CD4-positive, alpha-beta T cell (primary cell): ENCODE data around the gene PIK3IP1. TPM values are rescaled to one million over a fixed set of nuclear protein-coding genes. Genes with fewer than 3 reads are reported as not detected.

ENCODE experiments used
- ATAC-seq: fragments of 200-7000 bp; cut with Tn5 transposase; one replicate; pipeline ENCODE4 v1.10.0; 2022; ENCODE audit warnings: mild to moderate bottlenecking; ENCODE audit not compliant: poor library complexity
- CTCF ChIA-PET: fragments of 350-600 bp; sonication (Branson Sonifier 250); formaldehyde crosslinking; loops from one replicate; lab custom pipeline; 2021; ENCODE audit warnings: antibody characterized with exemption, inconsistent platforms; lab: Charles Lee
- POLR2A ChIA-PET: fragments of 350-600 bp; sonication (Branson Sonifier 250); formaldehyde crosslinking; loops from one replicate; lab custom pipeline; 2021; ENCODE audit warnings: antibody characterized with exemption, inconsistent platforms; lab: Charles Lee
- DNase-seq, 14 experiments: peaks; one replicate each; pipeline ENCODE4 v3.0.0-alpha.2; 2013 to 2020; ENCODE audit warnings: mixed read lengths in 2 of 14
- H3K27ac ChIP-seq, 2 donors: one replicate each; pipeline versions ENCODE4 v1.5.1 to v1.7.0; 2013; ENCODE audit warnings: low read length in 2 of 2, low read depth in 1 of 2, mild to moderate bottlenecking in 1 of 2
- H3K27me3 ChIP-seq, 2 experiments: 1 replicate in 1 of 2; 2 replicates in 1 of 2; pipeline versions ENCODE4 v1.6.1 to v1.7.0; 2013; ENCODE audit warnings: low read length in 2 of 2, control low read depth in 1 of 2, mild to moderate bottlenecking in 1 of 2, moderate library complexity in 1 of 2; ENCODE audit not compliant: insufficient read depth in 2 of 2, control insufficient read depth in 1 of 2
- H3K36me3 ChIP-seq: one replicate; pipeline ENCODE4 v1.6.1; 2013; ENCODE audit warnings: low read length, control low read depth; ENCODE audit not compliant: insufficient read depth
- H3K4me1 ChIP-seq: one replicate; pipeline ENCODE4 v1.6.1; 2013; ENCODE audit warnings: low read length, control low read depth; ENCODE audit not compliant: insufficient read depth
- H3K4me3 ChIP-seq: one replicate; pipeline ENCODE4 v1.5.1; 2013; ENCODE audit warnings: mild to moderate bottlenecking, low read length, moderate library complexity
- H3K9me3 ChIP-seq, 2 experiments: 1 replicate in 1 of 2; 2 replicates in 1 of 2; pipeline versions ENCODE4 v1.6.1 to v1.7.0; 2013; ENCODE audit warnings: low read length in 2 of 2, mild to moderate bottlenecking in 2 of 2, control low read depth in 1 of 2, moderate library complexity in 1 of 2; ENCODE audit not compliant: control insufficient read depth in 1 of 2, insufficient read depth in 1 of 2
- H3K27ac Mint-ChIP-seq: one replicate; pipeline ENCODE4 v1.8.0; 2020; ENCODE audit warnings: mixed read lengths
- H3K27me3 Mint-ChIP-seq: one replicate; pipeline ENCODE4 v1.8.0; 2021; ENCODE audit warnings: mixed read lengths
- H3K36me3 Mint-ChIP-seq: one replicate; pipeline ENCODE4 v1.8.0; 2021; ENCODE audit warnings: low read depth, mixed read lengths
- H3K4me1 Mint-ChIP-seq: one replicate; pipeline ENCODE4 v1.8.0; 2021; ENCODE audit warnings: low read depth, mixed read lengths
- H3K4me3 Mint-ChIP-seq: one replicate; pipeline ENCODE4 v1.8.0; 2020; ENCODE audit warnings: mild to moderate bottlenecking, mixed read lengths
- H3K9me3 Mint-ChIP-seq: one replicate; pipeline ENCODE4 v1.8.0; 2020; ENCODE audit warnings: mixed read lengths
- intact Hi-C, 2 experiments: fragments of 100-400 bp; cut with DNase I in 1 of 2; cut with micrococcal nuclease in 1 of 2; formaldehyde crosslinking; loops; one replicate each; pipeline versions ENCODE4 v1.15.1 to v1.9.0; 2023 to 2025; cut with DNase I, micrococcal nuclease
- total RNA-seq, 174 experiments: library from RNA in 2 of 174; stranded (reverse) in 2 of 174; gene quantifications; one replicate each; pipeline ENCODE4 v1.2.3 and lab custom pipeline; 2021 to 2026
- TF ChIP-seq, protein P1 (sequence below): fragments of 200-600 bp; IDR thresholded peaks from one replicate; pipeline ENCODE4 v1.8.0; 2022; ENCODE audit warnings: antibody characterized with exemption, mild to moderate bottlenecking

PIK3IP1 gene
- total RNA-seq, 2 experiments from 2014 or later = 1,063 to 1,072 TPM

DNA sequence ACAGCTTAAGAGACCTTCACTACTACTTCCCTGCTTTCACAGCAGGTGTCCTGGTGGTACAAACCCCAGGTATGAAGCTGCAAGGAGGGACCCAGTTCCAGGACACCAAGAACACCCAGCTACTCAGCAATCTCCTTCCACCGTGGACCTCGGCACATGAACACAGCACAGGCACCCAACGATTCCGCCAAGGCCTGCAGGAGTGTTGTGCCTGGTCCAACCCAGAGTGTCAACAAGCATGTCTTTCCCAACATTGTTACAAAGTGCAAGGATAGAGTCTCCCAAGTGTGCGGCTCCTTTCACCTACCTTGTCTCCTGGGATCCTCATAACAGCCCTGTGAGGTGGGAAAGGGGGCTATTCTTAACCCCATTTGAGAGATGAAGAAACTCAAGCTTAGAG lies 42.0 kb upstream of the PIK3IP1 start:
- TF ChIP-seq, protein P1, sequence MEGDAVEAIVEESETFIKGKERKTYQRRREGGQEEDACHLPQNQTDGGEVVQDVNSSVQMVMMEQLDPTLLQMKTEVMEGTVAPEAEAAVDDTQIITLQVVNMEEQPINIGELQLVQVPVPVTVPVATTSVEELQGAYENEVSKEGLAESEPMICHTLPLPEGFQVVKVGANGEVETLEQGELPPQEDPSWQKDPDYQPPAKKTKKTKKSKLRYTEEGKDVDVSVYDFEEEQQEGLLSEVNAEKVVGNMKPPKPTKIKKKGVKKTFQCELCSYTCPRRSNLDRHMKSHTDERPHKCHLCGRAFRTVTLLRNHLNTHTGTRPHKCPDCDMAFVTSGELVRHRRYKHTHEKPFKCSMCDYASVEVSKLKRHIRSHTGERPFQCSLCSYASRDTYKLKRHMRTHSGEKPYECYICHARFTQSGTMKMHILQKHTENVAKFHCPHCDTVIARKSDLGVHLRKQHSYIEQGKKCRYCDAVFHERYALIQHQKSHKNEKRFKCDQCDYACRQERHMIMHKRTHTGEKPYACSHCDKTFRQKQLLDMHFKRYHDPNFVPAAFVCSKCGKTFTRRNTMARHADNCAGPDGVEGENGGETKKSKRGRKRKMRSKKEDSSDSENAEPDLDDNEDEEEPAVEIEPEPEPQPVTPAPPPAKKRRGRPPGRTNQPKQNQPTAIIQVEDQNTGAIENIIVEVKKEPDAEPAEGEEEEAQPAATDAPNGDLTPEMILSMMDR = no peak
- H3K4me1 Mint-ChIP-seq = peaks cover 64% of the 10 kb centered on the region
- peaks cover 94% of the 10 kb centered on the region for H3K36me3 Mint-ChIP-seq

DNA sequence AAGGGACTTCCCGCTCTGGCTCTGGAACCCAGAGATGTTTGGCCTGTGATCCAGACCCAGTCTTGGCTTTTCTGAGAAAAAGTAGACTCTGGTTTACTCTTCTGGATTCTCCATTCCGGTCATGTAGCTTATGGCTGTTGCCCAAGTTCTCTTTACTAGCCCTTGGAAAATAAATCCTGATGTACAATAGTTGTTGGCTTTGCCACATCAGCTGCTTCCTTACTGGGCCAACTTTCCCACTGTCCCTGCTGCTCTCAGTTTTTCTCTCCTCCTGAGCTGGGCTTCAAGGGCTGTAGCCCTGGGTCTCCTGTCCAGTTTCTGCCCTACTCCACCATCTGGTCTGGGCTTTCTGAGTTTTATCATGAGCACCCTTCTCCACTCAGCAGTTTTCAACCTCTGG lies 41.4 kb upstream of the PIK3IP1 start:
- Histone ChIP-seq H3K4me1 (peaks cover 16% of the 10 kb centered on the region), H3K27ac (no peak overlapping the region), H3K36me3 (peaks cover 89% of the 10 kb centered on the region), H3K4me3 (no peak overlapping the region), H3K27me3 (no peaks in the 10 kb centered on the region), H3K9me3 (no peaks in the 10 kb centered on the region)
- CTCF ChIA-PET = no interaction called here
- peaks cover 95% of the 10 kb centered on the region for H3K36me3 Mint-ChIP-seq
- intact Hi-C loops = no loop called here
- no peaks in the 10 kb centered on the region for H3K27me3 Mint-ChIP-seq
- DNase-seq = no peak
- TF ChIP-seq, protein P1 = no peak
- POLR2A ChIA-PET = interaction anchor here (1.0 kb wide), 1 partner anchor 42 kb away, joined by 3 read pairs; no protein-coding TSS in a partner anchor
- H3K27ac Mint-ChIP-seq = peak overlapping the region; percentile 25
- H3K4me3 Mint-ChIP-seq = no peak overlapping the region
- H3K4me1 Mint-ChIP-seq = peaks cover 60% of the 10 kb centered on the region
- ATAC-seq = no peak
- no peaks in the 10 kb centered on the region for H3K9me3 Mint-ChIP-seq

More for the DNA sequence above, 42.0 kb upstream of the PIK3IP1 start:
- H3K27me3 ChIP-seq = no peaks in the 10 kb centered on the region
- H3K27ac ChIP-seq = no peak overlapping the region
- DNase-seq = no peak
- peaks cover 18% of the 10 kb centered on the region for H3K4me1 ChIP-seq
- H3K4me3 Mint-ChIP-seq = no peak overlapping the region
- peaks cover 89% of the 10 kb centered on the region for H3K36me3 ChIP-seq
- H3K9me3 Mint-ChIP-seq = no peaks in the 10 kb centered on the region
- CTCF ChIA-PET = no interaction called here
- intact Hi-C loops = no loop called here
- peak overlapping the region; percentile 25 for H3K27ac Mint-ChIP-seq
- POLR2A ChIA-PET = interaction anchor here (0.6 to 1.0 kb wide), 3 partner anchors 12 to 44 kb away, joined by 3 to 4 read pairs (median 3); no protein-coding TSS in a partner anchor
- H3K4me3 ChIP-seq = no peak overlapping the region
- no peaks in the 10 kb centered on the region for H3K9me3 ChIP-seq
- H3K27me3 Mint-ChIP-seq = no peaks in the 10 kb centered on the region
- ATAC-seq = no peak

DNA sequence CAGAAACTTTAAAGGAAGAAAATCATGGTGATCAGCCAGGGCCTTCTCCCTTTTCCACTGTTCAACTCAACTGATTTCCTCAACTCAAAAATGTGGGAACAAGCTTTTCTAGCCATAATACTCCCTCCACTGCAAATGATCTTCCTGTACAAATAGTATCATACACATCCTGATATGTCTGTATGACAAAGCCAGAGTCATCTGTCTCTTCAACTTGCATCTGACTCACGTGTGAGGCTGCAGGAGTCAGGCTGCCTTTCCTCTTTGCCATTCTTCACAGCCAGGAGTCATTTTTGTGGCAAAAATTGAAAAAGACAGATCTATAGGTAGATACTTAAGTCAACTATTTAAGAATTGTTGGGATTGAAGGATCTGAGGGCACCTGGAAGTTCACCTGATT lies 40.6 kb upstream of the PIK3IP1 start:
- no peaks in the 10 kb centered on the region for H3K27me3 Mint-ChIP-seq
- no peaks in the 10 kb centered on the region for H3K9me3 Mint-ChIP-seq
- peak overlapping the region; percentile 25 for H3K27ac Mint-ChIP-seq
- CTCF ChIA-PET = no interaction called here
- Histone ChIP-seq H3K4me1 (peaks cover 9% of the 10 kb centered on the region), H3K27ac (no peak overlapping the region), H3K27me3 (no peaks in the 10 kb centered on the region), H3K9me3 (no peaks in the 10 kb centered on the region), H3K4me3 (no peak overlapping the region), H3K36me3 (peaks cover 89% of the 10 kb centered on the region)
- H3K36me3 Mint-ChIP-seq = peaks cover 92% of the 10 kb centered on the region
- DNase-seq = no peak
- TF ChIP-seq, protein P1 = no peak
- no peak for ATAC-seq
- peaks cover 54% of the 10 kb centered on the region for H3K4me1 Mint-ChIP-seq
- H3K4me3 Mint-ChIP-seq = no peak overlapping the region
- POLR2A ChIA-PET = no interaction called here
- intact Hi-C loops = no loop called here
